ENCODE results near the gene ADARB2.

The ADARB2 gene

GRCh38 chr10:1188558-1189135 lies 548.7 kb downstream of the ADARB2 start:
- no peak overlapping the region for H3K4me3 ChIP-seq (ENCODE audit: low read depth, low read length)

GRCh38 chr10:1187855-1188557 lies 549.3 kb downstream of the ADARB2 start:
- no peak overlapping the region for H3K4me3 ChIP-seq (ENCODE audit: low read depth, low read length)

GRCh38 chr10:1187151-1187854 lies 550.0 kb downstream of the ADARB2 start:
- H3K4me3 ChIP-seq (ENCODE audit: low read depth, low read length) = no peak overlapping the region

- no peak overlapping the region for H3K4me3 ChIP-seq (ENCODE audit: low read depth, low read length)
These were observed 550.7 kb downstream of the ADARB2 start for GRCh38 chr10:1186683-1186990.

- H3K4me3 ChIP-seq (ENCODE audit: low read depth, low read length) = no peak overlapping the region
These were observed 551.2 kb downstream of the ADARB2 start for GRCh38 chr10:1185911-1186682.

- H3K4me3 ChIP-seq (ENCODE audit: low read depth, low read length) = no peak overlapping the region
These were observed 552.5 kb downstream of the ADARB2 start for GRCh38 chr10:1184541-1185430.

GRCh38 chr10:1183701-1184100 lies 553.6 kb downstream of the ADARB2 start:
- no peak overlapping the region for H3K4me3 ChIP-seq (ENCODE audit: low read depth, low read length)

GRCh38 chr10:1183033-1183396 lies 554.3 kb downstream of the ADARB2 start:
- H3K4me3 ChIP-seq (ENCODE audit: low read depth, low read length) = no peak overlapping the region

- H3K4me3 ChIP-seq (ENCODE audit: low read depth, low read length) = no peak overlapping the region
These were observed 554.9 kb downstream of the ADARB2 start for GRCh38 chr10:1182280-1183032.

- no peak overlapping the region for H3K4me3 ChIP-seq (ENCODE audit: low read depth, low read length)
These were observed 556.5 kb downstream of the ADARB2 start for GRCh38 chr10:1180836-1181235.

GRCh38 chr10:1180071-1180730 lies 557.1 kb downstream of the ADARB2 start:
- no peak overlapping the region for H3K4me3 ChIP-seq (ENCODE audit: low read depth, low read length)

- H3K4me3 ChIP-seq (ENCODE audit: low read depth, low read length) = no peak overlapping the region
These were observed 557.8 kb downstream of the ADARB2 start for GRCh38 chr10:1179346-1180070.

GRCh38 chr10:1178506-1178905 lies 558.8 kb downstream of the ADARB2 start:
- no peak overlapping the region for H3K4me3 ChIP-seq (ENCODE audit: low read depth, low read length)

GRCh38 chr10:1177936-1178335 lies 559.4 kb downstream of the ADARB2 start:
- no peak overlapping the region for H3K4me3 ChIP-seq (ENCODE audit: low read depth, low read length)

GRCh38 chr10:1175956-1176565 lies 561.3 kb downstream of the ADARB2 start:
- H3K4me3 ChIP-seq (ENCODE audit: low read depth, low read length) = no peak overlapping the region

GRCh38 chr10:1174022-1174421 lies 563.3 kb downstream of the ADARB2 start:
- H3K4me3 ChIP-seq (ENCODE audit: low read depth, low read length) = no peak overlapping the region

GRCh38 chr10:1173091-1173490 lies 564.2 kb downstream of the ADARB2 start:
- no peak overlapping the region for H3K4me3 ChIP-seq (ENCODE audit: low read depth, low read length)

- H3K4me3 ChIP-seq (ENCODE audit: low read depth, low read length) = no peak overlapping the region
These were observed 564.9 kb downstream of the ADARB2 start for GRCh38 chr10:1172256-1172984.
